C4-2B (cell line): ENCODE results near the gene ATP2B2.

Experiments
- H3K27ac ChIP-seq: fragments of 450-650 bp; 2 replicates; pipeline ENCODE4 v1.5.1; 2017
- ZFX ChIP-seq: fragments of 450-650 bp; IDR thresholded peaks from 2 replicates; pipeline ENCODE4 v1.6.1; 2017
- TF ChIP-seq, protein P1 (sequence below): fragments of 450-650 bp; conservative IDR thresholded peaks from 2 replicates; pipeline ENCODE4 v1.5.1; 2017; ENCODE audit warnings: mild to moderate bottlenecking

The ATP2B2 gene

DNA sequence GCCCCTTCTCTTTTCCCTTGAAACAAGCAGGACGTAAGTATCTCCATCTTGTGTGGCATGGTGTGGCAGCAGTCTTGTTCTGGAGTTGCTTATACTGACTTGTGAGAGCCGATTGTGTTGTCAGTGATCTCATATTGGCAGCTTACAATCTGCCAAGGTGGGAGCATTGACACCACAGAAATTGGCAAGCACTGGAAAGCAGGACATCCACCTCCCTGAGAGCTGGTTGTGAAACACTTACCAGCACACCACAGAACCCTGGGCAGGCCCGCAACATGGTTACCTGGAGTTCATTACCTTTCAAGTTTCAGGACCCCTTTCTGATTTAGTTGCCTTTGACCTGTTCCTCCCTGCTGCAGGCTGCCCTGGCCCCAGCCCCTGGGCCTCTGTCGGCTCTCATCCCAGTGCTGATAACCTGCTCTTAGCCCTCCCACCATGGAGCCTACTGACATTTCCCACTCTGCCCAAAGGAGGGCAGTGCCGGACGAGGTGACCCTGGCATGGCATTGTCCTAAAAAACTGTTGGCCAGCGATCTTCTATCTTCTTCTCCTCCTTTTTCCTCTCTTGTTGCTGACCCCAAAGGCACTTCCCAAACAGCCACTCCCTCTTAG is 10.6 kb upstream of the ATP2B2 start:
- no peak for TF ChIP-seq ZFX
- TF ChIP-seq, protein P1, sequence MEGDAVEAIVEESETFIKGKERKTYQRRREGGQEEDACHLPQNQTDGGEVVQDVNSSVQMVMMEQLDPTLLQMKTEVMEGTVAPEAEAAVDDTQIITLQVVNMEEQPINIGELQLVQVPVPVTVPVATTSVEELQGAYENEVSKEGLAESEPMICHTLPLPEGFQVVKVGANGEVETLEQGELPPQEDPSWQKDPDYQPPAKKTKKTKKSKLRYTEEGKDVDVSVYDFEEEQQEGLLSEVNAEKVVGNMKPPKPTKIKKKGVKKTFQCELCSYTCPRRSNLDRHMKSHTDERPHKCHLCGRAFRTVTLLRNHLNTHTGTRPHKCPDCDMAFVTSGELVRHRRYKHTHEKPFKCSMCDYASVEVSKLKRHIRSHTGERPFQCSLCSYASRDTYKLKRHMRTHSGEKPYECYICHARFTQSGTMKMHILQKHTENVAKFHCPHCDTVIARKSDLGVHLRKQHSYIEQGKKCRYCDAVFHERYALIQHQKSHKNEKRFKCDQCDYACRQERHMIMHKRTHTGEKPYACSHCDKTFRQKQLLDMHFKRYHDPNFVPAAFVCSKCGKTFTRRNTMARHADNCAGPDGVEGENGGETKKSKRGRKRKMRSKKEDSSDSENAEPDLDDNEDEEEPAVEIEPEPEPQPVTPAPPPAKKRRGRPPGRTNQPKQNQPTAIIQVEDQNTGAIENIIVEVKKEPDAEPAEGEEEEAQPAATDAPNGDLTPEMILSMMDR: no peak; the same call in 1 of the 2 replicates
- no peak overlapping the region for H3K27ac ChIP-seq

- H3K27ac ChIP-seq: no peak overlapping the region
- TF ChIP-seq ZFX: no peak
- TF ChIP-seq, protein P1: no peak
Observed at GRCh38 chr3:10515396-10515795, 10.0 kb upstream of the ATP2B2 start.

GRCh38 chr3:10514407-10515069 is 9.2 kb upstream of the ATP2B2 start:
- no peak overlapping the region for H3K27ac ChIP-seq
- TF ChIP-seq ZFX: no peak

GRCh38 chr3:10513306-10513705 is 7.9 kb upstream of the ATP2B2 start:
- no peak overlapping the region for H3K27ac ChIP-seq
- TF ChIP-seq, protein P1: no peak
- no peak for TF ChIP-seq ZFX

DNA sequence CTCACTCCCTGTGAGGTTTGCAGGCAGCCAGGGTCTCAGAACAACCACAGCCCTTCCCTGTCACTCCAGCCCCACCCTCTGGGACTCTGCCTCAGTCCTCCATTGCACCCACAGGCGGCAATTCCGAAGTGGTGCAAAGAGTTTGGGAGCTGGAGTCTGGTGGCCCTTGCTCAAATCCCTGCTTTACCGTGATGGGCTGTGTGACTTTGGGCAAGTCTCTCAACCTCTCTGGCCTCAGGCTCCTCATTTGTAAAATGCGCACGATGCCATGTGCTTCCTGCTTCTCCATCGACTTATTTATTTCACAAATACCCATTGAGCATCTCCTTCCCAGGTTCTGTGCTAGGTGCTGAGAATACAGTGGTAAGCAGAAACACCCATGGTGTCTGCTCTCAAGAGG is 7.3 kb upstream of the ATP2B2 start:
- TF ChIP-seq ZFX: no peak
- TF ChIP-seq, protein P1: no peak
- H3K27ac ChIP-seq: no peak overlapping the region

DNA sequence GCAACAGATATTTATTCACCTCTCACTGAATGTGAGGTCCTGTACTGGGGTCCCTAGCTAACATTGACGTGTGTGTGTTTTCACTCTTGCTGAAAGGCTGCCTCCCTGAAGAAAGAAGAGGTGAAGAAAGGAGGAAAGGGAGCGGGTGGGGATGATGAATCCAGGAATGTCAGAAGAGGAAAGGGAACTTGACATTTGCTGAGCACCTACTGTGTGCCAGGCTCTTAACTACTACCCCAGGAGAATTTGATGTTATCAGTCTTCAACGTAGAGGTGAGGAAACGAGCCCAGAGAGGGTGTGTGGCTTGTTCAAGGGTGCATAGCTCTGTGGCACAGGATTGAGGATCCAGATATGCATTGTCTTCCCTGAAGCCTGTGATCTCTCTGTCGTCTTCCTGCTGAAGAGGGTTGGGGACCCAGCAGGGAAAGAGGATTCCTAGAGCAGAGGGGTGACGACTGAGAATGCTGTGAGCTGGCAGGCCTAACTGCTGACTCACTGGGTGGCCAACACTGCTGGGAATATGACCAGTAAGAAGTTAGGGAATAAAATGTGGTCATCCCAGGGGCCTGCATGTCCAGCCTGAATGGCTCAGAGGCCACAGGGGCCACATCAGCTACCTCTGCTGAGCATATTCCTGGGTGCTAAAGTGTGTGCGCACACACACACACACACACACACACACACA is 6.6 kb upstream of the ATP2B2 start:
- H3K27ac ChIP-seq: no peak overlapping the region
- TF ChIP-seq ZFX: no peak
- TF ChIP-seq, protein P1: no peak

DNA sequence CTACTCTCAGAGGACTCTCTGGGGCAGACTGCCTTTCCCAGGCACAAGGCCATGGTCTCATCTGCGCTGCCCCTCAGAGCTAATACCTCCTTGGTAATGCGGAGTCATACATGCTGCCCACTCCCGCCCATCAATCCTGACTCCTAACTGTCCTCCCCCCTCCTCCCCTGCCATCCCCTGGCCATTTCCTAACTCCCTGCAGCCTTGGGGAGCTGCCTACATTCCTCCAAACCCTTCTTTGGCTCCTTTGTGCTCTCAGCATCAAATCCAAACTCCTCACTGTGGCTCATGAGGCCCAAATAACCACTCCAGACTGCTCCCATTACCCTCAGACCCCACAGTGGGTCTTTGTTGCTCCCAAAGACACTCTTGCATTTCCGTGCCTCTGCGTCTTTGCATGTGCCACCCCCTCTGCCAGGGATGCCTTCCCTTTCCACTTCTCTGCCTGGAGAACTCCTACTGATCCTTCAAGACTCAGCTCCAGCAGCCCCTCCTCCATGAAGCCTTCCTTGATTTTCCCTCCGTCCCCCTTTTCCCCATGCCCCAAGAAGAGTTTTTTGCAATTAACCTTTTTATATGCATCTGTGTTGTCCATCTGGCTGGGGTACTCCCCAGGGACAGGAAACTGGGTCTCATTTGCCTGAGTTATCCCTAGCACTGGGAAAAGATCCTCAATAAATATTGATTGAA is 5.5 kb upstream of the ATP2B2 start:
- TF ChIP-seq, protein P1: no peak
- no peak for TF ChIP-seq ZFX
- H3K27ac ChIP-seq: no peak overlapping the region
